Measurements from ENCODE around the gene PDK2. TPM values are rescaled to one million over a fixed set of nuclear protein-coding genes. Genes with fewer than 3 reads are reported as not detected.

Gene PDK2
- total RNA-seq, 8 experiments from 2014 or later = 7.1 to 53.4 (median 10.7) TPM

GRCh38 chr17:50090071-50090470 lies 5.1 kb upstream of the PDK2 start:
- H3K27ac ChIP-seq = no peak overlapping the region
- peaks cover 6 to 11% of the 10 kb centered on the region in 2 donors for H3K4me1 ChIP-seq (replicated peaks in 1 of 2)
- H3K4me3 ChIP-seq = no peak overlapping the region
- ATAC-seq (replicated peaks in 6 of 8) = no peak
- in situ Hi-C loops (cut with MboI; ENCODE audit: low pct_unique_long_range_greater_than_20kb in 2 of 9, low sequenced_read_pairs in 9 of 9, unreplicated experiment in 9 of 9) = loop anchor here in 1 of 9 experiments (5.0 kb wide), 1 partner anchor 63 kb away; no protein-coding TSS in a partner anchor
- WGBS, 10 experiments = 40 to 79% methylated on average over 1 to 2 of the region's 6 CpGs; no CpG with 5 or more reads in 8 of the 10 experiments

- Histone ChIP-seq H3K27ac (no peak overlapping the region), H3K4me1 (replicated peaks in 1 of 2) (peaks cover 12 to 19% of the 10 kb centered on the region in 2 donors), H3K4me3 (no peak overlapping the region)
- no peak for ATAC-seq (replicated peaks in 6 of 8)
- in situ Hi-C loops (cut with MboI; ENCODE audit: low pct_unique_long_range_greater_than_20kb in 2 of 9, low sequenced_read_pairs in 9 of 9, unreplicated experiment in 9 of 9) = loop anchor here in 1 of 9 experiments (5.0 kb wide), 1 partner anchor 64 kb away; no protein-coding TSS in a partner anchor
- 30 to 92% (median 56%) methylated on average over 3 to 9 of the region's 15 CpGs; no CpG with 5 or more reads in 3 of the 10 experiments for WGBS, 10 experiments
Observed at GRCh38 chr17:50090971-50091917, 3.9 kb upstream of the PDK2 start.

- no peak for ATAC-seq (replicated peaks in 6 of 8)
Observed at GRCh38 chr17:50091918-50092285, 3.2 kb upstream of the PDK2 start.

DNA sequence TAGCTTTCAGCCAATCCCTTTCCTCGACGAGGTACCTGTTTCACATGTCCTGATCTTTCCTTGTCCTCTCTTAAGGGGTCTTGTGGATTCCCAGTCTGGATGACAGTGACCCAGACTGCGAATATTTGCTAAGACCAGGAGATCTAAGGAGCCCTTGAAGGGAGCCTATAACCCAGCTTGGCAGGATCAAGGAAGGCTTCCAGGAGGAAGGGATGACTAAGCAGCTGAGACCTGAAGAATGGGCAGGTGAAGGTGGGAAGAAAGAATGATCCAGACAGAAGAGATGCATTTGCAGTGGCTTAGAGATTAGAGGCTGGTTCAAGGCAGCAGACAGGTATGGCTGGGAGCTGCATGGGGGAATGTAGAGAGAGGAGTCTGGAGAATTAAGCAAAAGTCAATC lies 1.9 kb upstream of the PDK2 start:
- H3K4me1 ChIP-seq (replicated peaks in 1 of 2) = peaks cover 12 to 21% of the 10 kb centered on the region in 2 donors
- 73 to 100% (median 96%) methylated on average over 1 to 3 of the region's 3 CpGs; no CpG with 5 or more reads in 4 of the 10 experiments for WGBS, 10 experiments
- H3K27ac ChIP-seq = no peak overlapping the region
- in situ Hi-C loops (cut with MboI; ENCODE audit: low pct_unique_long_range_greater_than_20kb in 2 of 9, low sequenced_read_pairs in 9 of 9, unreplicated experiment in 9 of 9) = loop anchor here in 1 of 9 experiments (5.0 kb wide), 1 partner anchor 66 kb away; no protein-coding TSS in a partner anchor
- no peak for ATAC-seq (replicated peaks in 6 of 8)
- no peak overlapping the region for H3K4me3 ChIP-seq

More at GRCh38 chr17:50091918-50092285, 3.2 kb upstream of the PDK2 start:
- in situ Hi-C loops (cut with MboI; ENCODE audit: low pct_unique_long_range_greater_than_20kb in 2 of 9, low sequenced_read_pairs in 9 of 9, unreplicated experiment in 9 of 9) = loop anchor here in 1 of 9 experiments (5.0 kb wide), 1 partner anchor 65 kb away; no protein-coding TSS in a partner anchor
- Histone ChIP-seq H3K27ac (no peak overlapping the region), H3K4me1 (replicated peaks in 1 of 2) (peaks cover 12 to 21% of the 10 kb centered on the region in 2 donors), H3K4me3 (no peak overlapping the region)
- WGBS, 10 experiments = 60 to 80% methylated on average over 1 of the region's 2 CpGs; no CpG with 5 or more reads in 8 of the 10 experiments

DNA sequence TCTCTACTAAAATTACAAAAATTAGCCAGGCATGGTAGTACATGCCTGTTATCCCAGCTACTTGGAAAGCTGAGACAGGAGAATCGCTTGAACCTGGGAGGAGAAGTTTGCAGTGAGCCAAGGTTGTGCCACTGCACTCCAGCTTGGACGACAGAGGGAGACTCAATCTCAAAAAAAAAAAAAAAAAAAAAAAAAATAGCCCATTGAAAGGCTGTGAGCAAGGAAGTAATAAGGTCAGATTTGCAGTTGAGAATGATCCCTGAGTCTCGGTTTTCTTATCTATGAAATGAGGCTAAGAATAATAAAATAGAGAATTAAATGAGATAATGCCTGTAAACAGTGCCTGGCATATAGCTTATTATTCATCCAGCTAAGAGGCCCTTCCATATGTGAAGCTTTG lies 1.3 kb upstream of the PDK2 start:
- ATAC-seq (replicated peaks in 6 of 8) = no peak
- in situ Hi-C loops (cut with MboI; ENCODE audit: low pct_unique_long_range_greater_than_20kb in 2 of 9, low sequenced_read_pairs in 9 of 9, unreplicated experiment in 9 of 9) = loop anchor here in 1 of 9 experiments (5.0 kb wide), 1 partner anchor 67 kb away; no protein-coding TSS in a partner anchor
- WGBS, 10 experiments = 0 to 63% (median 25%) methylated on average over 1 to 3 of the region's 3 CpGs; no CpG with 5 or more reads in 1 of the 10 experiments
- Histone ChIP-seq H3K4me3 (no peak overlapping the region), H3K4me1 (replicated peaks in 1 of 2) (peaks cover 12 to 21% of the 10 kb centered on the region in 2 donors), H3K27ac (no peak overlapping the region)

DNA sequence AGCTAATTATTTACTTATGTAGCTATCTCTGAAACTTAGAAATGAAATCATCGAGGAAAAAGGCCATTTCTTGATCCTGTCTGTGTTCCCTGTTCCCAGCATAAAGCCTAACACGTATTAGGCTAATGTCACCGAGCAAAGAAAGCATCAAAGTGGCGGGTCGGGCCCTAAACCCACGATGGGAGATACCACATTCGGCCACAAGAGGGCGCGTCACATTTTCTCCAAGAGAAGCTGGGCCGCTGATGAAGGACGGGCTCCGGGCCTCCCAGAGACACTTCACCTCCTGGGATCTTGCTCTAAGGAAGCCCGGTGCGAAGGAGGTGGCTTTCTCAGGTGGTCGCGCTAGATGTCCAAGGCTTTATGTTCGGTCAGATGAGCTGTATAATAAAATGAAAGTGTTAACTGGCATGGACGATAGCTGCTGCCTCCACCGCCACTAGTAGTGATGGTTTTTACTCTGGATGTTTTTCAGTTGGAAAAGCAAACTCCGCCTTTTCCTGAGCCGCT lies 853 bp upstream of the PDK2 start:
- peak; percentile 57 to 71 (median 61) for ATAC-seq (replicated peaks in 6 of 8)
- WGBS, 10 experiments = 0 to 16% (median 2%) methylated on average over 2 to 18 of the region's 21 CpGs
- Histone ChIP-seq H3K27ac (no peak overlapping the region), H3K4me1 (replicated peaks in 1 of 2) (peaks cover 12 to 21% of the 10 kb centered on the region in 2 donors), H3K4me3 (peak overlapping the region; percentile 60 to 94 (median 82))
- in situ Hi-C loops (cut with MboI; ENCODE audit: low pct_unique_long_range_greater_than_20kb in 2 of 9, low sequenced_read_pairs in 9 of 9, unreplicated experiment in 9 of 9) = loop anchor here in 1 of 9 experiments (5.0 kb wide), 1 partner anchor 67 kb away; no protein-coding TSS in a partner anchor

DNA sequence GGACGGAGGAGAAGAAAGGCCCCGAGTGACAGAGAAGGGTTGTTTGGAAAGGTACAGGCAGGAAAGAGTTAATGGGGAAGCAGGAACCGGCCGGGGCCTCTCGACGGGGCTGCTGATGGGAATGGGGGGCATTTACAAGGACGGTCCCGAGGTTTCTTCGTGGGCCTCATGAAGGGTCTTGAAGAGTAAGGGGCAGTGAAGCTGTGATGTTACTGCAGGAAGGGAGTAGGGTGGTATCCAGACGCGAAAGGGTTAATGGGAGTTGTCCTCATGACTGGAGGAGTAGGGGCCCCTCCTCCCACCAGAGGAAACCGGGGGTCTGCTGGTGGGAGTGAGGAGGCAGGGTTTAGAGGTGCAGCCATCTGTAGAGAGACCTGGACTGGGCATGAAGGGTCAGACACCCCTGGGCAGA lies 481 bp downstream of the PDK2 start:
- Histone ChIP-seq H3K4me1 (replicated peaks in 1 of 2) (peaks cover 17 to 22% of the 10 kb centered on the region in 2 donors), H3K4me3 (peak overlapping the region; percentile 60 to 94 (median 82)), H3K27ac (no peak overlapping the region)
- in situ Hi-C loops (cut with MboI; ENCODE audit: low pct_unique_long_range_greater_than_20kb in 2 of 9, low sequenced_read_pairs in 9 of 9, unreplicated experiment in 9 of 9) = no loop called here
- ATAC-seq (replicated peaks in 6 of 8) = no peak
- 0 to 7% (median 2%) methylated on average over 1 to 4 of the region's 12 CpGs; no CpG with 5 or more reads in 6 of the 10 experiments for WGBS, 10 experiments

GRCh38 chr17:50096092-50096491 lies 941 bp downstream of the PDK2 start:
- Histone ChIP-seq H3K4me1 (replicated peaks in 1 of 2) (peaks cover 21 to 26% of the 10 kb centered on the region in 2 donors), H3K4me3 (peak overlapping the region; percentile 60 to 94 (median 82)), H3K27ac (no peak overlapping the region)
- no peak for ATAC-seq (replicated peaks in 6 of 8)
- WGBS, 10 experiments = 80% methylated on average over 1 of the region's 6 CpGs; no CpG with 5 or more reads in 9 of the 10 experiments
- in situ Hi-C loops (cut with MboI; ENCODE audit: low pct_unique_long_range_greater_than_20kb in 2 of 9, low sequenced_read_pairs in 9 of 9, unreplicated experiment in 9 of 9) = no loop called here

GRCh38 chr17:50096758-50097157 lies 1.6 kb downstream of the PDK2 start:
- in situ Hi-C loops (cut with MboI; ENCODE audit: low pct_unique_long_range_greater_than_20kb in 2 of 9, low sequenced_read_pairs in 9 of 9, unreplicated experiment in 9 of 9) = no loop called here
- WGBS, 10 experiments = 47 to 85% (median 52%) methylated on average over 2 to 3 of the region's 3 CpGs; no CpG with 5 or more reads in 7 of the 10 experiments
- Histone ChIP-seq H3K27ac (no peak overlapping the region), H3K4me1 (replicated peaks in 1 of 2) (peaks cover 28 to 33% of the 10 kb centered on the region in 2 donors), H3K4me3 (no peak overlapping the region)
- ATAC-seq (replicated peaks in 6 of 8) = no peak

- no peak overlapping the region for H3K27ac ChIP-seq
- H3K4me3 ChIP-seq = no peak overlapping the region
- ATAC-seq (replicated peaks in 6 of 8) = no peak
- in situ Hi-C loops (cut with MboI; ENCODE audit: low pct_unique_long_range_greater_than_20kb in 2 of 9, low sequenced_read_pairs in 9 of 9, unreplicated experiment in 9 of 9) = no loop called here
- WGBS, 10 experiments = 90 to 93% methylated on average over 2 of the region's 7 CpGs; no CpG with 5 or more reads in 8 of the 10 experiments
- peaks cover 32 to 40% of the 10 kb centered on the region in 2 donors for H3K4me1 ChIP-seq (replicated peaks in 1 of 2)
Observed at GRCh38 chr17:50097455-50097854, 2.3 kb downstream of the PDK2 start.

GRCh38 chr17:50097926-50098325 lies 2.8 kb downstream of the PDK2 start:
- 40 to 100% (median 73%) methylated on average over 1 to 4 of the region's 4 CpGs; no CpG with 5 or more reads in 2 of the 10 experiments for WGBS, 10 experiments
- in situ Hi-C loops (cut with MboI; ENCODE audit: low pct_unique_long_range_greater_than_20kb in 2 of 9, low sequenced_read_pairs in 9 of 9, unreplicated experiment in 9 of 9) = no loop called here
- Histone ChIP-seq H3K4me1 (replicated peaks in 1 of 2) (peaks cover 32 to 41% of the 10 kb centered on the region in 2 donors), H3K4me3 (no peak overlapping the region), H3K27ac (no peak overlapping the region)
- no peak for ATAC-seq (replicated peaks in 6 of 8)

- H3K4me3 ChIP-seq = no peak overlapping the region
- H3K27ac ChIP-seq = no peak overlapping the region
- in situ Hi-C loops (cut with MboI; ENCODE audit: low pct_unique_long_range_greater_than_20kb in 2 of 9, low sequenced_read_pairs in 9 of 9, unreplicated experiment in 9 of 9) = no loop called here
- H3K4me1 ChIP-seq (replicated peaks in 1 of 2) = peaks cover 32 to 41% of the 10 kb centered on the region in 2 donors
- ATAC-seq (replicated peaks in 6 of 8) = no peak
- WGBS, 10 experiments = 40 to 100% (median 57%) methylated on average over 1 to 4 of the region's 4 CpGs; no CpG with 5 or more reads in 1 of the 10 experiments
Observed at GRCh38 chr17:50098583-50098982, 3.4 kb downstream of the PDK2 start.

DNA sequence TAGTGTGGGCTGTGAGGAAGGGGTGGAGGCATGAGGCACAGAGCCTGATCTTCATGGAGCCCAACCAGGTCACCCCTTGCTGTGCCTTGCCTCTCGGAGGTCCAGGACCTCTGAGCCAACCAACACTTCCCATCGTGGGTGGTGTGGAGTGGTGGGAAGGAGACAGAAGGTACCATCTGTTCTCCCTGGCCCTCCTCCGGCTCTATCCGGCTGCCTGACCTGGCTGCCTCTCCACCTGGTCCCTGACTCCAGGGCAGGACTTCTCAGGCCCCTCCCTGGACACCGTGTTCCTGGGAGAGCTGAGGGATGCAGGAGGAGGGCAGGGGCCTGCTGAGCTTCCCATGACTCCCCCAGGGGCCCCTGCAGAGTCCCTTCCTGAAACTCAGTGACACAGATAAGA lies 3.9 kb downstream of the PDK2 start:
- no peak overlapping the region for H3K4me3 ChIP-seq
- in situ Hi-C loops (cut with MboI; ENCODE audit: low pct_unique_long_range_greater_than_20kb in 2 of 9, low sequenced_read_pairs in 9 of 9, unreplicated experiment in 9 of 9) = no loop called here
- no peak for ATAC-seq (replicated peaks in 6 of 8)
- 33 to 74% (median 60%) methylated on average over 1 to 5 of the region's 5 CpGs; no CpG with 5 or more reads in 5 of the 10 experiments for WGBS, 10 experiments
- H3K27ac ChIP-seq = no peak overlapping the region
- H3K4me1 ChIP-seq (replicated peaks in 1 of 2) = peaks cover 31 to 39% of the 10 kb centered on the region in 2 donors

Data from motor neuron (in vitro differentiated cells).